Activated naive CD4-positive, alpha-beta T cell treated with anti-CD3 and anti-CD28 coated beads for 36 hours (primary cell): ENCODE measurements around the gene C5orf63. TPM values are rescaled to one million over a fixed set of nuclear protein-coding genes. Genes with fewer than 3 reads are reported as not detected.
"Not testable (repeated sequence)": the region's sequence is repeated elsewhere in the genome, so short reads cannot be mapped to it uniquely, and the experiment has no call there.

Source experiments
- CTCF ChIA-PET: fragments of 350-600 bp; sonication (Branson Sonifier 250); formaldehyde crosslinking; loops from one replicate; lab custom pipeline; 2021; ENCODE audit warnings: antibody characterized with exemption; lab: Charles Lee
- DNase-seq: peaks from one replicate; pipeline ENCODE4 v3.0.0-alpha.2; 2020
- H3K27ac Mint-ChIP-seq: one replicate; pipeline ENCODE4 v1.8.0; 2021; ENCODE audit warnings: mild to moderate bottlenecking, mixed read lengths
- H3K27me3 Mint-ChIP-seq: one replicate; pipeline ENCODE4 v1.8.0; 2021; ENCODE audit warnings: low read depth, mixed read lengths
- H3K36me3 Mint-ChIP-seq: one replicate; pipeline ENCODE4 v1.8.0; 2021; ENCODE audit warnings: low read depth, mixed read lengths
- H3K4me1 Mint-ChIP-seq: one replicate; pipeline ENCODE4 v1.8.0; 2021; ENCODE audit warnings: low read depth, mixed read lengths
- H3K4me3 Mint-ChIP-seq: one replicate; pipeline ENCODE4 v1.8.0; 2021; ENCODE audit warnings: mild to moderate bottlenecking, moderate library complexity, mixed read lengths
- H3K9me3 Mint-ChIP-seq: one replicate; pipeline ENCODE4 v1.8.0; 2021; ENCODE audit warnings: mixed read lengths
- intact Hi-C: fragments of 100-400 bp; cut with micrococcal nuclease; formaldehyde crosslinking; loops from one replicate; pipeline ENCODE4 v1.15.1; 2023
- total RNA-seq, 2 experiments: library from RNA; stranded (reverse); gene quantifications; one replicate each; pipeline ENCODE4 v1.2.3, GENCODE V29; 2021

The C5orf63 gene
- total RNA-seq, 2 experiments from 2014 or later: 9.4 to 11.6 TPM

DNA sequence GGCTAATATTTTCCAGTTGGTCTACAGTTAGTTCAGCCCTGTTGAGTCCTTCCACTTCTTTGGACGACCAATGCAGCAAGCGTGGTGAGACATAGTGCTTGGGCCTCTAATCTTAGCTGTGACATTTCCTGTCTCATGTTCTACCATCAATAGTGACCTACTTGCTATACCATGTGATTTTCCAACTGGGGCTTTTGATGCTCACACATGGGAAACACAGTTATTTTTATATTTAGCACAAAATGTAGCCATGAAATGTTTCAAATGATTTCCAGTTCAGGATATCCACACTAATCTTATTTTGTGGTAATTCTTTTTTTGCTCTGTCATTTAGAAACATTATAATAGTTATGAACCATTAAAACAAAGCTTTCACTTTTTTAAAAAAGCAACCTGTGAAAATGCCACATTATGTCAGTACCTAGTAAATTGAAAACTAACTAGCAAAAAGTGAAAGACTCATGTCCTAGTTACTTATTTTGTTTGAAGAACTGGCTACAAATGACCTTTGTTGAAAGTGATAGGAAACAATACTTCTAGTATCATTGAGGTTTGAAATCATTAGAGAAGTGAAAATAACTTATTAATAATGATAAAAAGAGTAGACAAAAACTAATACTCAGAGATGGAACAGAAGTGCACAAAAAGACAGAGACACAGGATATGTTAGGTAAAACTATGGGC lies 61.2 kb downstream of the C5orf63 start:
- Mint-ChIP-seq H3K36me3 (peaks cover 4% of the 10 kb centered on the region), H3K9me3 (peaks cover 4% of the 10 kb centered on the region), H3K27me3 (no peaks in the 10 kb centered on the region), H3K27ac (peak overlapping the region; percentile 78), H3K4me3 (no peak overlapping the region), H3K4me1 (peaks cover 56% of the 10 kb centered on the region)
- CTCF ChIA-PET: interaction anchor here (1.0 kb wide), 1 partner anchor 43 kb away, joined by 3 read pairs; no protein-coding TSS in a partner anchor
- peak; percentile 35 for DNase-seq
- intact Hi-C loops: loop anchor here (1.0 kb wide), 6 partner anchors 8 to 200 kb away; partner anchors contain the start of gene MARCHF3

DNA sequence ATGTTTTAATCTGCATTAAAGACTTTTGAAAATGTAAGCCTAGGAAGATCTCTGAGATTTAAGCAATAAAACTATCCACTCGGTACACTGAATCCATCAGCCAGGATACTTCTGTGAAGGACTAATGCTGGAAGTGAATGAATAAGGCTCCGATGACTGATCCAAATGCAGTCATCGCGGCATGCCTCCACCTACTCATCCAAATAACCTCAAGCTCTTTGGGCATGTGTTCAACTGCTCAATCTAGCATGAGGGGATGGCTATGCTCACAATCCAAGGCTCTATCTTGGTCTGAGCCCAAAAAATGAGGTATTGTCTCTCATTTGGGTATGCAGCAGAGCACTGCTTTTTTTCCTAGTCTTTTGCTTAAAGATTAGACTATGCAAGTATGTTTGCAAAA lies 62.1 kb downstream of the C5orf63 start:
- H3K4me1 Mint-ChIP-seq: peaks cover 57% of the 10 kb centered on the region

DNA sequence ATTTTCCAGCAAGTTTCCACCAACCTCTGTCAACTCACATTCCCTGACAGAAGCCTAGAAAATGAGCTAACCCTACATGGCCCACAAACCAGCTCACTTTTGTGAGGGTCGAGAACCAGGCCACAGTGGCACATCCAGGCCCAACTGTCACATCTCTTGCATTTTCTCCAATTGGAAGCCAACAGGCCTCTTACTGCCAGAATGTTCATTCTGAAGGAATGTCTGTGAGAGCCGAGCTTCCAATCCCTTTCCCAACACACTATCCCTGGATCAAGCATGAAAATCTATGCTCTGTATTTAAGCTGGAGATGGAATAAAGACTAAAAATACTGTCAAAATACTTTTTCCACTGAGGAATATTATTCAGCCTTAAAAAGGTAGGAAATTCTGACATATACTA lies 62.9 kb downstream of the C5orf63 start:
- no peaks in the 10 kb centered on the region for H3K36me3 Mint-ChIP-seq
- H3K4me3 Mint-ChIP-seq: no peak overlapping the region
- intact Hi-C loops: no loop called here
- H3K27ac Mint-ChIP-seq: no peak overlapping the region
- CTCF ChIA-PET: interaction anchor here (0.6 kb wide), 1 partner anchor 10 kb away, joined by 3 read pairs; no protein-coding TSS in a partner anchor
- H3K27me3 Mint-ChIP-seq: no peaks in the 10 kb centered on the region
- peaks cover 54% of the 10 kb centered on the region for H3K4me1 Mint-ChIP-seq
- no peaks in the 10 kb centered on the region for H3K9me3 Mint-ChIP-seq
- no peak for DNase-seq

More for the DNA sequence above, 62.1 kb downstream of the C5orf63 start:
- Mint-ChIP-seq H3K4me3 (no peak overlapping the region), H3K27me3 (no peaks in the 10 kb centered on the region), H3K36me3 (no peaks in the 10 kb centered on the region), H3K27ac (peak overlapping the region; percentile 78), H3K9me3 (no peaks in the 10 kb centered on the region)
- DNase-seq: no peak
- intact Hi-C loops: no loop called here
- CTCF ChIA-PET: interaction anchor here (1.0 kb wide), 1 partner anchor 42 kb away, joined by 3 read pairs; no protein-coding TSS in a partner anchor

DNA sequence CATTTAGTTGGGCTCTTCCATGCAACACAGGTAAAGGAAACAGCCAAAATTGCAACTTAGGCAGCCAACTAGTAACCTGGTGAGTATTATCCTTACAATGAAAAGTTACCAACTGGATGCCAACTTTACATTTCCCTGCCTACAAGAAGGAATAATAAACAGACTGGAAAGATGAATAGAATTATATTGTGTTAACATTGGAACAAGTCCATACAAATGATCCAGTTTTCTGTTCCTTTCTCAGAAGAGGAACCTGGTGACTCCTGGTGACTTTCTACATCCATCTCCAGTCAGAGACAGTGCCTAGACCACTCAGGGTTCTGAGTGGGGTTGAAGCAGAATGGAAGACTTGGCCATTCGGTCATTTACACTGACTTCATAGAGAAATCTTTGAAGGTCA lies 63.5 kb downstream of the C5orf63 start:
- H3K36me3 Mint-ChIP-seq: no peaks in the 10 kb centered on the region
- CTCF ChIA-PET: interaction anchor here (0.6 kb wide), 1 partner anchor 9 kb away, joined by 3 read pairs; no protein-coding TSS in a partner anchor
- H3K27me3 Mint-ChIP-seq: no peaks in the 10 kb centered on the region
- no peak overlapping the region for H3K4me3 Mint-ChIP-seq
- intact Hi-C loops: no loop called here
- H3K9me3 Mint-ChIP-seq: no peaks in the 10 kb centered on the region
- H3K27ac Mint-ChIP-seq: peak overlapping the region; percentile 46
- H3K4me1 Mint-ChIP-seq: peaks cover 51% of the 10 kb centered on the region
- DNase-seq: no peak

DNA sequence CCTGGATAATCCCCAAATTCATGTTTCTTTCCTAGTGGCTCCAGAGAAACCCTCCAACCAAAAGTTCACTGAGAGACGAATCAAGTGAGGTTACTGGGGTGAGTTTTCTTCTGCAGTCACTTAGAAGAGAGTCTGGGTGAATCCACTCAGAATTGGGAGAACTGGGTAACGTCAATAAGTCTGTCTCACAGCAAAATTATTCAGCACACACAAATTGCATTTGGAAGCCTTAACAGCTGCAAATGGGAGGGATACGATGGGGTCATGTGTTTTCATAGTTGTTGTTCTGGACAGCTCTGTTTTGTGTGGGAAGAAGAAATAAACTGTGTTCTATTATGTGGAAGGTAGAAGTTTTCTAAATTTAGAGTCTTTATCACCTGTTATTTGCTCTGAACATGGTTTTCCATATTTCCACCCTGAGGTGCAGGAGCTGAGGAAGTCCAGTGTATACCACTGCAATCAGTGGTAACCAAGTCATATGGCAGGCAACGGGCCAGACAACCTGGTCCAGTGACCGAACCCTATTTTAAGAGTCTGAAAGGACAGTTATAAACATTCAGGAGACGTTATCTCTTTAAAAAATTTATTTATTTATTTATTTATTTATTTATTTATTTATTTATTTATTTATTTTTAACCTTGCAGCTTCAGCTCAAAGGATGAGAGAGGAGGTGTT lies 64.9 kb downstream of the C5orf63 start:
- Mint-ChIP-seq H3K36me3 (no peaks in the 10 kb centered on the region), H3K9me3 (no peaks in the 10 kb centered on the region), H3K4me1 (peaks cover 39% of the 10 kb centered on the region), H3K27me3 (no peaks in the 10 kb centered on the region), H3K4me3 (no peak overlapping the region), H3K27ac (no peak overlapping the region)
- DNase-seq: no peak
- CTCF ChIA-PET: interaction anchor here (1.1 to 1.2 kb wide), 2 partner anchors 9 to 27 kb away, joined by 3 read pairs; no protein-coding TSS in a partner anchor
- intact Hi-C loops: no loop called here

DNA sequence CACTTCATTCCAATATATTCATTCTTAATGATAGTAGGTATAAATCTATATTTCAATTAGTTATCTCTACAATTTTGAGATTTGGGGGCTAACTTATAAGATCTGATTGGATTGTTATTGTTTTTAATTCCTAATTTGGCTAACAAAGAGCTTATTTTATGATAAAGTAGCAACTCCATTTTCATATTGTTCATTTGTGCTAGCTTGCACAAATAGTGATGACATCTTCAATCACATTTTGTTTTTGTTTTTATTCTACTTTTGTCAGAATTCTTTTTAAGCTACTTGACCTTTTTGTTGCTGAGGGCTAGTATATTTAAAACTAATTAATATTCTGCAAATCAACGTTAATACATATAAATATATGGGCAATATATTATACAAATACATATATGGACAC lies 65.8 kb downstream of the C5orf63 start:
- Mint-ChIP-seq H3K36me3 (no peaks in the 10 kb centered on the region), H3K9me3 (no peaks in the 10 kb centered on the region), H3K27ac (no peak overlapping the region), H3K4me1 (peaks cover 30% of the 10 kb centered on the region), H3K27me3 (no peaks in the 10 kb centered on the region), H3K4me3 (no peak overlapping the region)
- intact Hi-C loops: no loop called here
- CTCF ChIA-PET: no interaction called here
- no peak for DNase-seq

DNA sequence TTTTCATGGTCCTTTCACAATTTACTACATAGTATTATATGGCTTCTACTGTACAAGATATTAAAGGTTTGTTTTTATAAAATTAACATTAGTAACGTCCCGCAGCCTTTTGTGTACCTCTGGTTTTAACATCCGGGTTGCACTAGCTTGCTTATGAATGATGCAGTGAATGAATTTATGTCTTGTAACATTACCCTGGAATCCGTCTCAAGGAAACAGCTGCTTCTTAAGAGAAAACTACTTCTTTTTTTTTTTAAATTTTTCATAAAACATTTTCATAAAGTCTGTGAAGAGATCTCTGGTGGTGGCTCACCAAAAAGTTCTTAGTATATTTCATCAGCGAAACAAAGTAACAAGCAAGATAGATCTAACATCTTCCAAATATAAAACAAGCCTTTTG lies 66.6 kb downstream of the C5orf63 start:
- Mint-ChIP-seq H3K27ac (no peak overlapping the region), H3K9me3 (no peaks in the 10 kb centered on the region), H3K36me3 (no peaks in the 10 kb centered on the region), H3K4me1 (peaks cover 24% of the 10 kb centered on the region), H3K27me3 (no peaks in the 10 kb centered on the region), H3K4me3 (no peak overlapping the region)
- intact Hi-C loops: no loop called here
- CTCF ChIA-PET: interaction anchor here (0.7 to 0.9 kb wide), 3 partner anchors 20 to 507 kb away, joined by 3 to 6 read pairs (median 5); no protein-coding TSS in a partner anchor
- no peak for DNase-seq

DNA sequence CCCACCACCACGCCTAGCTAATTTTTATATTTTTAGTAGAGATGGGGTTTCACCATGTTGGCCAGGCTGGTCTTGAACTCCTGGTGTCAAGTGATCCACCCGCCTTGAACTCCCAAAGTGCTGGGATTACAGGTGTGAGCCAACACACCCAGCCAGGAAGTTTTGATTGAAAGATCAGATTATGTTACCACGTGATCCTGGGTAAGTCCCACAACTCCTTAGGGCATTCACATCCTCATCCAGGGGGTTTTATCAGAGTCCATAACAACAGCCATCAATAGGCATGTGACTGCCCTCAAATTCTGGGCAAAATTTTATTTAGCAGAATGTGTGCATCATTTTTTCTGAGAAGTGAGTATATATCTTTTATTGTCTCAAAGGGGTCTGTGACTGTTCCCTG lies 68.0 kb downstream of the C5orf63 start:
- intact Hi-C loops, CTCF ChIA-PET: not testable (repeated sequence)

DNA sequence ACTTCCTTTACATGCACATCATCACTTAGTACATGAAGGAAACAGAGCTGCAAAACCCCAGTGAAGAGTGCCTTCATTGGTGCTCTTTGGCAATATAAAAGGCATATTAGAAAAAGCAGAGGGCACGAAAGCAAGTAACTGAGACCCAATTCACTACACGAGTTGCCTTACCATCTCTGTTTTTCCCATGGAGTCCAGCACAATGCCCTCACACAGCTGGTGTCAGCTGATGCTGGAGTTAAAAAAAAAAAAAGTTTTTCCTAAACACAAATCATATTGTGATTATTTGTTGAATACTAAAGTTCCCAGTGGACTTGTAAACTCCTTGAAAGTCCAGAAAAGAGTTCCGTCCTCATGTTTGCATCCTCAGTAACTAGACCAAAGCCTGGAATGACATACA lies 68.6 kb downstream of the C5orf63 start:
- no peaks in the 10 kb centered on the region for H3K9me3 Mint-ChIP-seq
- no peak for DNase-seq
- H3K4me3 Mint-ChIP-seq: no peak overlapping the region
- H3K36me3 Mint-ChIP-seq: no peaks in the 10 kb centered on the region
- intact Hi-C loops: no loop called here
- peaks cover 7% of the 10 kb centered on the region for H3K4me1 Mint-ChIP-seq
- no peaks in the 10 kb centered on the region for H3K27me3 Mint-ChIP-seq
- CTCF ChIA-PET: interaction anchor here (0.6 kb wide), 1 partner anchor 460 kb away, joined by 4 read pairs; no protein-coding TSS in a partner anchor
- H3K27ac Mint-ChIP-seq: no peak overlapping the region

More for the DNA sequence above, 68.0 kb downstream of the C5orf63 start:
- peaks cover 12% of the 10 kb centered on the region for H3K4me1 Mint-ChIP-seq
- H3K27me3 Mint-ChIP-seq, H3K4me3 Mint-ChIP-seq, H3K36me3 Mint-ChIP-seq, H3K27ac Mint-ChIP-seq, H3K9me3 Mint-ChIP-seq, DNase-seq: not testable (repeated sequence)

DNA sequence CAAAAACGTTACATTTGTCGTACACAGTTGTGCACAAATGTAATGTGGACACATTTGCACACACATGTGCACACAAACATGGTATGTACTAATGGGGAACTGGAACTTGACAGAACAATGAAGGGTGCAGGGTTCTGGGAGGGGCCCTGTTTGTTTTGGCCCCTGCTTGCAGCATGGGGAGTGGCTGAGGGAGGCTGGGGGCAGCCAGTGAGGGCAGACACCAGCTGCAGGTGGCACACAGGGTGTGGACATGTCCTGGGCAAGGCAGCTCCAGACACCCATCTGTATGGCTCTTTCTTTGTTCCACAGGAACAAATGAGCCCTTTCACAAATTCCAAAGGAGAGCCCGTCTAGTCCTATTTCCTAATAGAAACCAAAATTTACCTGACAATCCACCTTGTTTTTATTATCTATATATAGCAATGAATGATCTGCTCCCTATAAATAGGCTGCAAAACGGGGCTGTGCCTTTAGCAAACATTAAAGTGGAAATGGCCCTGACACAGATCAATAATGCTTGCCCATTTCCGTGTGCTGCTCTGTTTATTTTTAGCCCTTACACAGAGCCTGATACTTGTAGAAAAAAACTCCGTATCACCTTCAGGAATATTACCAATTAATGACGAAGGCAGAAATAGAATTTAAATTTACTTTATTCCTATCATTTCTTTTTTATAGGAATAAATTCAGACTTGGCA lies 69.4 kb downstream of the C5orf63 start:
- intact Hi-C loops: no loop called here
- Mint-ChIP-seq H3K4me3 (no peak overlapping the region), H3K4me1 (peaks cover 3% of the 10 kb centered on the region), H3K27me3 (no peaks in the 10 kb centered on the region), H3K9me3 (no peaks in the 10 kb centered on the region), H3K27ac (no peak overlapping the region), H3K36me3 (no peaks in the 10 kb centered on the region)
- CTCF ChIA-PET: no interaction called here
- no peak for DNase-seq

DNA sequence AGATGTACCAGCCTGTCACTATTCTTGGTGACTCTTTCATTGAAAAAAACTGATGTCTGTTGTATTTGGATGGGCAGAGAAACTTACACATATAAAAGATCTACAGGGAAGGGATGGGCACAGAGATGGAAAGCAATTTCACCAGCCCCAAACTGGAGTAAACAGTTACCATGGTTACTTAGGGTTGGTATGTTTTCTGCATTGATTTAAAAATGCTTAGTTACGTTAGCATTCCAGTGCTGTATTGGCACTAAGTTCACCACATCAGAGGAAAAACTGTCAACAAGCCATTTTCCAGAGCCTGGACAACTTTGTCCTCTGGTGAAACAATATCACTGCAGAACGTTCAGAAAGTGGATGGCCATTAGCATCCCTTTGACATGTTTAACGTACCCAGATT lies 70.9 kb downstream of the C5orf63 start:
- Mint-ChIP-seq H3K36me3 (no peaks in the 10 kb centered on the region), H3K4me3 (no peak overlapping the region), H3K27ac (no peak overlapping the region), H3K27me3 (no peaks in the 10 kb centered on the region), H3K4me1 (peaks cover 8% of the 10 kb centered on the region), H3K9me3 (no peaks in the 10 kb centered on the region)
- CTCF ChIA-PET: no interaction called here
- DNase-seq: no peak
- intact Hi-C loops: no loop called here

DNA sequence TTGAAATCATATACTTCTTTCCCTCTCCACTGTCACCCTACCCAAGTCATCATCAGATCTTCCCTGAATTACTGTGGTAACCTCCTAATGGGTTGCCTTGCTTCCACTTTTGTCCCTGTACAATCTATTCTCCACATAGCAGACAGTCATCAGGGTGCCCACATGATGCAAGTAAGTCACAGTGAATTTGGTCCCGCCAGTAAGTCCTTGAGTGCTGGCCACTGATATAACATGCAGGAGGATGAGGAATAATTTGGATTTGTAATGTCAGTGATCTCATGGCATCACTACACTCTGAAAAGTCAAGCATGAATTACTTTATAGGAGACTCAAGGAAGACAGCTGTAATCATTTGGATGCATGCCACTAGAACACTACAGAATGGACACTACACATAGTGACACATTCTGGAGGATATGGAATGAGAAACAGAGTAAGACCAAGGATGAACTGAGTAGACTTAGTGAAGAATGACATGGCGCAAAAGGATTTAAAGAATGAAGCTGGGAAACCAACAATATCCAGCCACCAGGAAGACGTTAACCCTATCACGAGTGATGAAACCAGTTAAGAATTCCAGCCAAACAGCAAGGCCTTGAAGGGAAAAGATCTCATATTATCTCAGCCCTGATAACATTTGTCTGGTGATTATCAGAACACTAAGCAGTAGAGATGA lies 71.5 kb downstream of the C5orf63 start:
- CTCF ChIA-PET: no interaction called here
- H3K36me3 Mint-ChIP-seq: no peaks in the 10 kb centered on the region

More for the DNA sequence above, 71.5 kb downstream of the C5orf63 start:
- no peak for DNase-seq
- no peaks in the 10 kb centered on the region for H3K9me3 Mint-ChIP-seq
- no peak overlapping the region for H3K4me3 Mint-ChIP-seq
- intact Hi-C loops: no loop called here
- no peak overlapping the region for H3K27ac Mint-ChIP-seq
- peaks cover 9% of the 10 kb centered on the region for H3K4me1 Mint-ChIP-seq
- no peaks in the 10 kb centered on the region for H3K27me3 Mint-ChIP-seq
